GM23338 (cell line): ENCODE measurements around the gene APH1A.

Experiments used
- CREB1 ChIP-seq: fragments of 250-450 bp; sonication (Bioruptor Pico); IDR thresholded peaks from 2 replicates; pipeline ENCODE4 v1.5.0; 2020; ENCODE audit warnings: low read depth, mild to moderate bottlenecking, moderate library complexity
- CTCF ChIP-seq, 2 experiments: fragments of 200-600 bp in 1 of 2; sonication (generic) in 1 of 2; conservative IDR thresholded peaks; 2 replicates each; pipeline versions ENCODE4 v1.5.1 to v1.6.1; 2016 to 2017; ENCODE audit warnings: antibody characterized with exemption in 2 of 2, low read depth in 2 of 2, mild to moderate bottlenecking in 2 of 2, moderate library complexity in 1 of 2
- EZH2 ChIP-seq: fragments of 200-600 bp; sonication (generic); IDR thresholded peaks from one replicate; pipeline ENCODE4 v1.8.0; 2017; ENCODE audit warnings: antibody characterized with exemption, mild to moderate bottlenecking, low read depth; ENCODE audit not compliant: unreplicated experiment
- EZH2phosphoT487 ChIP-seq: fragments of 200-600 bp; sonication (generic); IDR thresholded peaks from one replicate; pipeline ENCODE4 v1.8.1; 2018; ENCODE audit warnings: antibody characterized with exemption; ENCODE audit not compliant: unreplicated experiment
- JUNB ChIP-seq: IDR thresholded peaks from one replicate; pipeline ENCODE4 v1.6.1; 2016; ENCODE audit warnings: antibody characterized with exemption; ENCODE audit not compliant: unreplicated experiment
- NANOG ChIP-seq: IDR thresholded peaks from 2 replicates; pipeline ENCODE4 v1.6.1; 2016; ENCODE audit warnings: antibody characterized with exemption, borderline replicate concordance
- POLR2AphosphoS5 ChIP-seq: IDR thresholded peaks from 2 replicates; pipeline ENCODE4 v1.6.1; 2016; ENCODE audit warnings: antibody characterized with exemption, low read depth
- REST ChIP-seq: IDR thresholded peaks from one replicate; pipeline ENCODE4 v1.6.1; 2018; ENCODE audit warnings: antibody characterized with exemption; ENCODE audit not compliant: unreplicated experiment

GRCh38 chr1:150257624-150258585 is 10.9 kb downstream of the APH1A start, which contains the start of gene CA14:
- TF ChIP-seq POLR2AphosphoS5 (peak; percentile 50; the same call in 1 of the 2 replicates), CTCF (conservative IDR thresholded peaks at IDR 0.05; ENCODE audit: low read depth in 2 of 2) (no peak), CREB1 (CRISPR knock-in tag) (no peak), EZH2 (no peak), NANOG (no peak), REST (no peak), EZH2phosphoT487 (no peak), JUNB (no peak)
